Activated naive CD4-positive, alpha-beta T cell treated with anti-CD3 and anti-CD28 coated beads, Interleukin-2, amount 50 U/mL, for 72 hours (primary cell): ENCODE data around the gene ARHGAP32. TPM values are rescaled to one million over a fixed set of nuclear protein-coding genes. Genes with fewer than 3 reads are reported as not detected.
"Not testable (repeated sequence)": the region's sequence is repeated elsewhere in the genome, so short reads cannot be mapped to it uniquely, and the experiment has no call there.

Experiments used
- ATAC-seq, 2 donors: fragments of 150-1000 bp; cut with Tn5 transposase; 2 replicates each; pipeline ENCODE4 v1.10.0; 2021; ENCODE audit warnings: mild to moderate bottlenecking in 2 of 2, moderate library complexity in 2 of 2
- DNase-seq, 2 donors: peaks; one replicate each; pipeline ENCODE4 v3.0.0; 2021 to 2022; ENCODE audit warnings: low spot score in 2 of 2
- H3K27ac Mint-ChIP-seq, 2 donors: one replicate each; pipeline ENCODE4 v1.8.0; 2022; ENCODE audit warnings: mild to moderate bottlenecking in 2 of 2, mixed read lengths in 2 of 2
- H3K36me3 Mint-ChIP-seq, 2 donors: one replicate each; pipeline ENCODE4 v1.8.0; 2022; ENCODE audit warnings: mixed read lengths in 2 of 2
- H3K9me3 Mint-ChIP-seq, 2 donors: one replicate each; pipeline ENCODE4 v1.8.0; 2022; ENCODE audit warnings: mixed read lengths in 2 of 2
- total RNA-seq, 2 donors: library from RNA; stranded (reverse); gene quantifications; one replicate each; pipeline ENCODE4 v1.2.3, GENCODE V29; 2022

The ARHGAP32 gene
- total RNA-seq, 2 donors from 2014 or later, result 9.7 to 13.4 TPM

DNA sequence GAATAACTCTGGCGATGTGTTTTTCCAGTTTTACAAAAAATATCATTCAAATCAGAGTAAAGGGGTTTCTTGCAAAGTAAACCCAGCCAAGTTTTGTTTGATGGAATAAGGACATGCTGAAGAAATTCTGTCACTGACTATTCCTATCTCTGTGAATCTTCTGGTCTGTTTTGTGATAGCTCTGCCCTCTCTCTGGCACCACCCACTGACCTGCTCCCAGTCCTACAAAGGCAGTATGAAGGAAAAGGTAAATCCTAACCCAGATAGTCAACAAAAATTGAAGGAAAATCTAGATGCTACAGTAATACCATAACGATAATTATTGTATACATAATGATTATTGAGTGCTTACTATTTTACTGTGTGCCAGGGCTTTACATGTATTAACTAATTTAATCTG, 173.1 kb downstream of the ARHGAP32 start:
- ATAC-seq (no peak), DNase-seq (no peak)
- H3K36me3 Mint-ChIP-seq, result no peaks in the 10 kb centered on the region
- no peaks in the 10 kb centered on the region for H3K9me3 Mint-ChIP-seq
- H3K27ac Mint-ChIP-seq, result no peak overlapping the region

DNA sequence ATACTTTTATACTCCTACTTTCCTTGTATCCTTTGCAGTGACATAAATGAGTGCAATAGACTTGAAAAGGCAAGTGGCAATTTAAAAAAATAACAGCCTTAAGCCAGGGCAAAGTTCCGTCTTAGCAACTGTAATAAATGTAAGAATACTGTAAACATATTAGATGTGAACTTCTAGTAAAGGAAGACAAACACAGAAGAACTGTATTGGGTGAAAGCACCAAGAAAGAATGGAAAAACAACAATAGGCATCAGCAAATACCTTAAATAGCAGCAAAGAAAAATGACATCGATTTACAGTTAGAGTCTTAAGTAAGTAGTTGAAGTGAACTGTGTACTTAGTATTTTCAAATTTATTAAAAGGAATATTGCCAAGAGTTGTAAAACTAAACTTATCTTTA, 174.0 kb downstream of the ARHGAP32 start:
- H3K36me3 Mint-ChIP-seq, result no peaks in the 10 kb centered on the region
- DNase-seq, result no peak
- H3K27ac Mint-ChIP-seq, result no peak overlapping the region
- ATAC-seq, result no peak
- H3K9me3 Mint-ChIP-seq, result no peaks in the 10 kb centered on the region

DNA sequence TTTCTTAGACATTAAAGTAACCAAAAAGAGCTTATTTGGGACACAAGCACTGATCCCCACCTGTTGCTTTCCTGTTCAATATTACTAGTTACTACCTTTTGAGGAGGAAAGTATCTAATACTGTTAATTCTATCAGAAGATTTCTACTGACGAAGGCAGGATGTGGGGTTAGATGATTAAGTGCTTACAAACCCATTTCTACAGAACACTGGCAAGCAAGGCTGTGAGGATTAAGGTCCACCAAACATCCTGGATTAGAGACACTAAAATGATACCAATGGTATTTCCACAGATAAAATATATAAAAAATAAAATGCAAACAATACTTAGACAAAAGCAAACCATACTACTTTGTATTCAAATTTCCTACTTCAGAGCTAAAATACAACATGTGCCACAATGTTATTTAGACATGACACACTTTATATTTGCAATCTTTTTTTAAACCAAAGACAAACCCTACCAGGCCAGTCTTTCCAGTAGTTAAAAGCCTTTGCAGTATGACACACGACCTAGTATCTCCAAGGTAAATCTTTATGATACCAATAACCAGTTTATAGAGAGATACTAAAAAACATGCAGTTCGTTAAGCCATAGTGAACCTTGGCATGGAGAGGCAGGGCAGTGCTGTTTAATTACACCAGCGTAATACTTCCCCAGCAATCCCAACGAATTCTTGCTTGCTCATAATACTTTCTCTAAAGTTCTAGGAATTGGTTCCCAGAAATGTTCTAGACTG, 178.2 kb downstream of the ARHGAP32 start:
- ATAC-seq (no peak), DNase-seq (no peak)
- no peak overlapping the region for H3K27ac Mint-ChIP-seq
- no peaks in the 10 kb centered on the region for H3K9me3 Mint-ChIP-seq
- peaks cover 0 to 4% of the 10 kb centered on the region in 2 donors for H3K36me3 Mint-ChIP-seq

DNA sequence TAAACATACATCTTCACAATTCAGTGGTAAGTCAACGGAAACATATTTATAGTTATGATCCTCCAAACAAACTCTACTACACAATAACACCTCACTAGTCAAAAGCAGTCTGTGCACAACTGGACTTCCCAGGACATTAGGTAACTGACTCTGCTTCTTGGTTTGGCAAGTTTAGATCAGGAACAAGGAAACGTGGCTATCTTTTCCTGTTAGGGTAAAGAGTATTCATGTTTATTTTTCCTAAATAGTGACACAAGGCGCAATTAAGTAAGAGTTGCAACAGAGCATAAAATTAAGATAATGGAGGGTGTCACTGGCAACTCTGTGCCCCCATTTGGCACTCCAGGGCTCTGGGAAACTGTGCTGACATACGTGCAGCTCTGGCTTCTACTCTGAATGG, 179.2 kb downstream of the ARHGAP32 start:
- no peak for ATAC-seq
- DNase-seq, result no peak
- H3K36me3 Mint-ChIP-seq, result peaks cover 0 to 4% of the 10 kb centered on the region in 2 donors
- no peak overlapping the region for H3K27ac Mint-ChIP-seq
- H3K9me3 Mint-ChIP-seq, result no peaks in the 10 kb centered on the region

DNA sequence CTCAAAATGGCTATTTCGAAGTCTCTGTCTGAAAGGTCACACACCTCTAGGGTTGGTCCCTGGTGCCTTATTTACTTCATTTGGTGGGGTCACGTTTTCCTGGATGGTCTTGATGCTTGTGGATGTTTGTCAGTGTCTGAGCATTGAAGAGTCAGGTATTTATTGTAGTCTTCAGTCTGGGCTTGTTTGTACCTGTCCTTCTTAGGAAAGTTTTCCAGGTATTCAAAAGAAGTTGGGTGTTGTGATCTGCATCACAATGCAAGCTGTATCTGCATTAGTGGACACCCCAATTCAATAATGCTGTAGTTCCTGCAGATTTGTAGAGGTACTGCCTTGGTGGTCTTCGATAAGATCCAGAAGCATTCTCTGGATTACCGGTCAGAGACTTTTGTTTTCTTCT, 186.0 kb downstream of the ARHGAP32 start:
- ATAC-seq, result no peak
- no peak for DNase-seq
- Mint-ChIP-seq H3K9me3 (peaks cover 19 to 36% of the 10 kb centered on the region in 2 donors), H3K36me3 (peaks cover 0 to 16% of the 10 kb centered on the region in 2 donors), H3K27ac (no peak overlapping the region)

DNA sequence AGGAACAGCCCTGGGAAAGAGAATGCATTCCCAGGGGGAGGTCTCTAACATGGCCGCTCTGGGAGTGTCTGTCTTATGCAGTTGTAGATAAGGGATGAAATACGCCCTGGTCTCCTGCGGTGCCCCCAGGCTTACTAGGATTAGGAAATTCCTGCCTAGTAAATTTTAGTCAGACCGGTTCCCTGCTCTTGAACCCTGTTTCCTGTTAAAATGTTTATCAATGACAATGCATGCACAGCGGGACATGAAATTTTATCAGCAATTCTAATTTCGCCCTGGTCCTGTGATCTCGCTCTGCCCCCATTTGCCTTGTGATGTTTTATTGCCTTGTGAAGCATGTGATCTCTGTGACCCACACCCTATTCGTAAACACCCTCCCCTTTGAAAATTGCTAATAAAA, 193.0 kb downstream of the ARHGAP32 start:
- not testable (repeated sequence) for ATAC-seq, H3K27ac Mint-ChIP-seq, DNase-seq
- peaks cover 18 to 24% of the 10 kb centered on the region in 2 donors for H3K36me3 Mint-ChIP-seq
- peaks cover 22 to 37% of the 10 kb centered on the region in 2 donors for H3K9me3 Mint-ChIP-seq

DNA sequence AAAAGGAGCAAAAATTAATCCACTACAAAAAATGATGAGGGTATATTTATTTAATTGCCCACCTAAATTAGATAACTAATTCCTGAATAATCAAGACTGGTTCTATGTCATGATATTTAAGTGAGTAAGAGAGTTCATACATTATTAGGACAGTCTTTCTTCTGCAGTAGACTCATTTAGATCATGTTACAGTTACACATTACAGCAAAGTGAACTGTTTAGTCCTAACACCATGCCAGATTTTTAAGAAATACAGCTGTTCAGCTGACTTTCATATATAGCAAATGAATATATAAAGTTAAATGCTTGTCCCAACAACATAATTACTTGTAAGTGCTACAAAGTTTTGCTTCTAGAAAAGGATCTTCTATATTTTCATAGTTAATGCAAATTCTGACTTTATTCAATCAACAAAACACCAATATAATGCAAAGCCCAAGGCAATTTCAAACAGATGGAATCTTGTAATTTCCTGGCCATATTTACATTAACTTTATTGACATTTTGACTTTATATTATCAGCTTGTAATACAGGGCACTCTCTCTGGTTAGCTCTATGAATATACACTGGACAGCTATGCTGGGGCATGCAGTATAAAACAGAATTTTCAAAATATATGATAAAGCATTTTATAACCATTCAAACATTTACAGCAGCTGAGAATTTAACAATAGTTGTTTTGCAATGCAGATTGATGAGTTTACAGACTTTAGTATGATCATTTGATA, 203.7 kb downstream of the ARHGAP32 start:
- no peak overlapping the region for H3K27ac Mint-ChIP-seq

DNA sequence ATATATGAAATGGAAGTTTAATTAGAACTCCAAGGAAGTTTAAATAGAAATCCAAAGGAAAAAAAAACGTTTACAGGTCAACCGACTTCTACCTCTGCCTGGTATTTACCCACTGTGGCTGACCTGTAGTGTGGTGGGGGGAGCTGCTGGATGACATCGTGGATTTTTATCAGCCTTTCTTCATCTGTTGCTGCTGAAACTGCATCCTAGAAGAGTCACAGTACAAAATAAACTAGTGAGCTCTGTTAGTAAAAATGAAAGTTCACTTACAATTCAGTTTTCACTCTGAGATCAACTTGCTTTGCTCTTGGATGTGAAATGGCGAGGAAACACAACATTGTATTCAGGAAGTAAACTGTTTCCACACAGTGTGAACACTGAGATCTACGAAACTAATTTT, 206.2 kb downstream of the ARHGAP32 start:
- Mint-ChIP-seq H3K36me3 (no peaks in the 10 kb centered on the region), H3K9me3 (peaks cover 0 to 7% of the 10 kb centered on the region in 2 donors), H3K27ac (no peak overlapping the region)
- DNase-seq (no peak), ATAC-seq (peak in 1 of 2 donors; percentile 46)

More for the DNA sequence above, 203.7 kb downstream of the ARHGAP32 start:
- peaks cover 0 to 7% of the 10 kb centered on the region in 2 donors for H3K9me3 Mint-ChIP-seq
- DNase-seq (no peak), ATAC-seq (no peak)
- no peaks in the 10 kb centered on the region for H3K36me3 Mint-ChIP-seq

DNA sequence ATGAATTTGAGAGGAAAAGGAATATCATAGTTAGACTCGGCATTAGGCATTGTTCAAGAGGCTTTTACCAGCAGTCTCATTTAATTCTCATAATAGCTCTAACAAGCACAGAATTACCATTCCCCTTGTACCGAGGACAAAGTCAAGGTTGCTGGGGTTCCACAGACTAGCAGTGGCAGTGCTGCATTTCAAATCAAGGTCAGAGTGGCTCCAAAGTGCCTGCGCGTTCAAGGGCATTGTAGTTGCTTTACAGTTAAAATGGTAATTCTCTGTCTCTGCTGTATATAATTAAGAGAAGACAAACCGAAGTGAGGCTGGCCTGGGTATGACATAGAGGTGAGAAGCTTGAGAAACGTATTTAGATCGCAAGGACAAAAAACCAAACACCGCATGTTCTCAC, 209.1 kb downstream of the ARHGAP32 start:
- Mint-ChIP-seq H3K27ac (no peak overlapping the region), H3K36me3 (no peaks in the 10 kb centered on the region), H3K9me3 (no peaks in the 10 kb centered on the region)
- no peak for ATAC-seq
- DNase-seq, result no peak

DNA sequence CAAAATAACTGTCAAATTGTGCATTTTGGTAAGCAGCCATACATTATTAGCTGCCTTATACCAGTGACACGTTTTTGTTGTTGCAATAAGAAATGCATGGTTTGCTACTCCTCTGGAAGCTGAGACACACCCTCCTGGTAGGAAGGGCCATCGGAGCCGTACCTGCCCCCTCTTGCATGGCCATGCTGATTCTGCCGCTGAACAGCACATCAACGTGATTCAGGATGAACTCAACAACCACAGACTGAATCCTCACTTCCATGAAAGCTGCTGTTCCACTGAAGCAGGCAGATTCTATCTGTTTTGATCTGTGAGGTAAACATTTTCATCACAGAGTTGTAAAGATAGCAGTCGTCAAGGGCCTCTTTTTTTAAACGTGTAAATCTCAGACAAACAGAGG, 210.9 kb downstream of the ARHGAP32 start:
- no peak overlapping the region for H3K27ac Mint-ChIP-seq
- ATAC-seq, result no peak
- H3K9me3 Mint-ChIP-seq, result no peaks in the 10 kb centered on the region
- H3K36me3 Mint-ChIP-seq, result no peaks in the 10 kb centered on the region
- DNase-seq, result no peak

DNA sequence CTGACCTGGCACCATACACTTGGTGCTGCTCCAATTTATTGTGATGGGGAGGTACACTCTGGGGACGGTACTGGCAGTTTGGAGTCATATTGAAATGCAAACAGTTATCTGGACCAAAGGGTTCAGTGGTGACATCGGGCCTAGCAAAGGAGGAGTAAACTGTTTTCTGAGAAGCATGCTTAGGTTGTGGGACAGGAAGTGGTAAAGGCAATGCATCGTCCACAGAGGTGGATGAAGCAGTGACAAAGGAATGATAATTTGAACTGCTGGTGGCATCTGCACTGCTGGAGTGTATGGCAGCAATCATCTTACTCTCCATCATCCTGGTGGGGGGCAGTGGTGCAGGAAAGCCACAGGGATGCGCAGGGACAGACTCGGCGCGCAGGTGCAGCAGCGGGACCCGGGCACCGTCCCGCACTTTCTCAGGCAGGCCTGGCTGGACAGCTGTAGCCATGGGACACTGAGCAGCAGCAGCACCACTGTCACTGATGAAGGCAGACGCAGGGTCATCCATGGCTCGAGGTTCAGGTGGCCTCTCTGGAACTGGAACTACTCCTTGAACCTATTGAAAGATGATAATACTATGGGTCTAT, 221.4 kb downstream of the ARHGAP32 start:
- DNase-seq (no peak), ATAC-seq (peak in 1 of 2 donors; percentile 18)
- H3K36me3 Mint-ChIP-seq, result peaks cover 0 to 8% of the 10 kb centered on the region in 2 donors
- peak overlapping the region in 1 of 2 donors; percentile 3 for H3K27ac Mint-ChIP-seq
- no peaks in the 10 kb centered on the region for H3K9me3 Mint-ChIP-seq

DNA sequence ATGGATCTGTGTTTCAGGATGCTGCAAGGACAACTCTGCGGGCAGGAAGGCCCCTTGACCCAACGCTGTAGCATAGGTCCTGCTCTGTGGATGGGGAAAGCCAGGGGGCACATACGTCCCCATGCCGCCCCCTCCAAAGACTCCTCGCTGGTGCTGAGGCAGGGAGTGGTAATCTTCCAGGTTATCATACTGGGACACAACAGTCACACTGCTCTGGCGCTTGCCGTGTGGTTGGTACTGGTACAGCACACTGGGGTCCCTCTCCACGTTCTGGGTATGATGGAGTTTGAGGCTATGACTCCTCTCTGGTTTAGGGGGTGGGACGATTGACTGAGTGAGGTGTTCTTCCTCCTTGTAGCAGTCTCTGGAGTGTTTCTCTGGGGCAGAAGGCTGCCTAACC, 223.2 kb downstream of the ARHGAP32 start:
- no peak for DNase-seq
- ATAC-seq, result peak in 1 of 2 donors; percentile 29
- H3K27ac Mint-ChIP-seq, result no peak overlapping the region
- no peaks in the 10 kb centered on the region for H3K9me3 Mint-ChIP-seq
- H3K36me3 Mint-ChIP-seq, result peaks cover 0 to 8% of the 10 kb centered on the region in 2 donors

DNA sequence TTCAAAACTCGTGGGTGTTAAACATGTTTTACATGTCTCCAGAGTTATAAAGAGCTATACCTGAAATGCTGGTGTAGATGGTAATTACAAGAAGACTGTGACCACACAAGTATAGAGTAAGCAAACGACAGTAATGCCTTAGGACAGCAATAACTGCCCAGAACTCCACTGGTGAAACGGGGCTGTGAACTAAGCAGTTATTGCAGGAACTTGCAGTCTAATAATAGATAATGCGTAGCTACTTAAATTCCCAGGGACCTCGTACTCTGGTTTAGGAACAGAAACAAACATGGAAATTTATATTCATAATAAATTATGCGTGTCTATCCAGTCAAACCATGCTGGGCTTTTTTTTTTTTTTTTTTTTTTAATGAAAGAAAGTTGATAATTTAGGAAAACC, 224.5 kb downstream of the ARHGAP32 start:
- peaks cover 0 to 8% of the 10 kb centered on the region in 2 donors for H3K36me3 Mint-ChIP-seq
- H3K9me3 Mint-ChIP-seq, result no peaks in the 10 kb centered on the region
- ATAC-seq, result no peak
- no peak for DNase-seq
- no peak overlapping the region for H3K27ac Mint-ChIP-seq

DNA sequence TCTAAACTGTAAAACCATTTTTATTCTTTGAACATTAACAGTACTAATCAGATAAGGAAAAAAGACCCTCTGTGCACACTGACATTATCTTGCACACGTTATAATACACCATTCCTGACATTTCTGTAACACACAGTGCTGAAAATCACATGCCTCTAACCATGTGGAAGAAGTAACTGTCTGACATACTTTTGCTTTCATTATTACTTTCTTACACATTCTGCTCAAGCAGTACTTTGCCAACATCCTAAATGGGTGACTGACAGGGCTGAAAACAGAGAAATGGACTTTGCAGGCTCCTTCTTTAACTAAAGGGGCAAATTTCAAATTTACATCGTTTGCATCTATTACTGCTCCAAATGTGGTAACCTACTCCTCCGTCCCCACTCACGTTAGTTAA, 226.6 kb downstream of the ARHGAP32 start:
- H3K9me3 Mint-ChIP-seq, result no peaks in the 10 kb centered on the region
- ATAC-seq (peak; percentile 70 to 74), DNase-seq (no peak)
- H3K27ac Mint-ChIP-seq, result no peak overlapping the region
- peaks cover 0 to 8% of the 10 kb centered on the region in 2 donors for H3K36me3 Mint-ChIP-seq

DNA sequence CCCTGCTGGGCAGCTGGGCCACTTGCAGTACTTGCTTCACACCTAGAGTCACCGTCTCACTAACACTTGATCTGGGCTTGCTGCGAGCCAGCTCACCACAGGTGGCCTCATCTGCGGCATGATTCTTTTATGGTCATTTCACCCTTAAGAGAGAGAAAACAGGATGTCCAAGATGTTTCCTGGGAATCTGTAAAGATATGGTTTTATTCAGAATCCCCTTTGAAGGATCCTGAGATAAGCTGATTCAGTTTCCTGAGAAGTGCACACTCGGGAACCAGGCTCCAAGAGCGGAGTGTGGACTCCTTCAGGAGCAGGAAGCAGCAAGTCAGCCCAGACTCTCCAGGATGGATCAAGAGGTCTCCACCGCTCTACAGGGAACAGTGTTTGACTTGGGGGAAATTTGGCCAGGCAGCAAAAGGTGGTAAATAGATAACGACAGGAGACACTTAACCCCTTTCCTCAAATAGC, 227.6 kb downstream of the ARHGAP32 start:
- DNase-seq (no peak), ATAC-seq (no peak)
- H3K27ac Mint-ChIP-seq, result no peak overlapping the region
- no peaks in the 10 kb centered on the region for H3K36me3 Mint-ChIP-seq
- no peaks in the 10 kb centered on the region for H3K9me3 Mint-ChIP-seq

DNA sequence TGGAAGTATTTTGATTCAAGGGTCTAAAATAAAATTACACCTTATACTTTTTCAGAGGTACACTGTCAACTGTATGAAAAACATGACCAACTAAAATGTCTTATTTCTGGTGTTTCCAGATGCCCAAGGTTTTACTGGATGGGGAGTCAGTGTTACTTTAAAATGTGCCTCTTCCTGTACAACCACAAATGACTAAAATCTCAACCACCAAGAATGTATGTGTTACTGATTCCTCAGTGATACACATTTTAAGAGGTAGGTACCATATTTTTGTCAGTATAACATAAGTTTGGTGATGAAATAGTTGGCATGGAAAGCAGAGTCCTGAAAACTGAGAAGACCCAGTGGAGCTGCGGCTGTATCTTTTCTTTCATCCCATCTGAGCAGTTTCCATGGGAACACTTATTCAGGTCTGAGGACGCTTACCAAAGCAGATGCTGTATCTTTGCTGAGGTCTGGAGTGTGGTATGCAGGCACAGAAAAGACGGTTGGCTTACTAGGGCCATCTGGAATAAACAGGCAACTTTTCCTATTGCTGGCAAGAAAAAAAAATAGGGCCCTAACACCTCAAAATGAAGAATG, 228.3 kb downstream of the ARHGAP32 start:
- no peak overlapping the region for H3K27ac Mint-ChIP-seq
- peak; percentile 70 to 79 for ATAC-seq

DNA sequence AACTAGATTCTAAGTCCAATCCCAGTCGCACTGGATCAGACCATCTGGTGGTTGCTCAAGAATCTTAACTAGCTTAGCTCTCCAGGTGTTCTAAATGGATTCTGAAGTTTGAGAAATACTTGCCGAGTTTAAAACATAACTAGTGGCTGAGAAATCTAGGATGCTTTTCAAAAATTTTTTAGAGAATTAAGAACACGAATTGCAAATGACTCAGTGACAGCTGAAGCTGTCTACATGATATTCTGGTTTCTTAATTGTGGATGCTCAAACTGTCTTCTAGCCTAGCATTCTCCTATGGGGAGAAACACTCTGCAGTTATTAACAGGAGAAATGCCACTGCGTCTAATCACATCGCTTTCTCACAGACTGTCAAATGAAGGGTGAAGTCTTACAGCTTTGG, 229.2 kb downstream of the ARHGAP32 start:
- Mint-ChIP-seq H3K27ac (no peak overlapping the region), H3K36me3 (no peaks in the 10 kb centered on the region), H3K9me3 (no peaks in the 10 kb centered on the region)
- ATAC-seq (no peak), DNase-seq (no peak)

More for the DNA sequence above, 228.3 kb downstream of the ARHGAP32 start:
- DNase-seq, result no peak
- no peaks in the 10 kb centered on the region for H3K36me3 Mint-ChIP-seq
- H3K9me3 Mint-ChIP-seq, result no peaks in the 10 kb centered on the region
